ES-I3 (cell line): Measurements from ENCODE around the gene PHACTR1.
"Not testable (repeated sequence)": the region's sequence is repeated elsewhere in the genome, so short reads cannot be mapped to it uniquely, and the experiment has no call there.

ENCODE experiments used
- H3K36me3 ChIP-seq: 2 replicates; pipeline ENCODE4 v1.6.1; 2013; ENCODE audit warnings: mild to moderate bottlenecking, low read length, control low read depth, moderate library complexity; ENCODE audit not compliant: insufficient read depth
- H3K4me1 ChIP-seq: 2 replicates; pipeline ENCODE4 v1.6.1; 2013; ENCODE audit warnings: mild to moderate bottlenecking, control low read depth, low read length; ENCODE audit not compliant: insufficient read depth
- H3K9ac ChIP-seq: 2 replicates; pipeline ENCODE4 v1.6.1; 2013; ENCODE audit warnings: low read depth, mild to moderate bottlenecking, low read length, moderate library complexity
- H3K9me3 ChIP-seq: 2 replicates; pipeline ENCODE4 v1.6.1; 2013; ENCODE audit warnings: mild to moderate bottlenecking, low read length, moderate library complexity; ENCODE audit not compliant: control insufficient read depth, insufficient read depth

Gene PHACTR1

DNA sequence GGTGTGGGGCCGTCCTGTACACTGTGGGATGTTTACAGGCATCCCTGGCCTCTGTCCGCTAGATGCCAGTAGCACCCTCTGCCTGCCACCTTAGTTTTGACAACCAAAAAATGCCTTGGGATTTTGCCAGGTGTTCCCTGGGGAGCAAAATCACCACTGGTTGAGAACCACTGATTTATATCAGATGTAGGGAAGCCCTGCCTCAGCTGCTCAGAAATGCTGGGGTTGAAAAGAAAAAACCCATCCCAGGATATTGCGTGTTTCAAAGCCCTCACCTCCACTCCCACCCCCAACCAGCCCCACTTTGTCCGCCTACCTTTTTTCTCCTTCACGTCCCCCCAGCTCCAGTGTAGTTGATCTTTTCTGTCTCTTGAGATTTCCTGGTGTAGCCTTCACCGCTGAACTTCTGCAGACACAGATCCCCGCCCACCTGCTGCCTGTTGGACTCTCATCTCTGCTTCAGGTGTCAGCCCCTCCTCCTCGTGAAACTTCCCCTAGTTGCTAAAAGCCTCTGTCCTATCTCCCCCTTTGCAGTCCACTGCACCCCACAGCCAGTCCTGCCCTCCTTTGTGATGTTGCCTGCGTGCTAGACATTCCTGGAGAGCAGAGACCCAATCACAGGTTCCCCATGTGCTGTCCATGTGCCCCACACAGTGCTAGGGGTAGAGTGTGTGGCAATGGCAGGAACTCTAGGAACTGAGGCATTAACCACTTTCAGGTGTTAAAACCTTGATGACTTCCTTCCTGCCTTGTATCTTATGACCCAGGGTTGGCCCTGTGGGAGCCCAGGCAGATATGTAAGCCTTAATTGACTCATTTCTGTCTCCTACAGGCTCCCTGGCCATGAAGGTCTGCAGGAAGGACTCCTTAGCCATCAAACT is 512.9 kb downstream of the PHACTR1 start:
- H3K9ac ChIP-seq: no peak overlapping the region

DNA sequence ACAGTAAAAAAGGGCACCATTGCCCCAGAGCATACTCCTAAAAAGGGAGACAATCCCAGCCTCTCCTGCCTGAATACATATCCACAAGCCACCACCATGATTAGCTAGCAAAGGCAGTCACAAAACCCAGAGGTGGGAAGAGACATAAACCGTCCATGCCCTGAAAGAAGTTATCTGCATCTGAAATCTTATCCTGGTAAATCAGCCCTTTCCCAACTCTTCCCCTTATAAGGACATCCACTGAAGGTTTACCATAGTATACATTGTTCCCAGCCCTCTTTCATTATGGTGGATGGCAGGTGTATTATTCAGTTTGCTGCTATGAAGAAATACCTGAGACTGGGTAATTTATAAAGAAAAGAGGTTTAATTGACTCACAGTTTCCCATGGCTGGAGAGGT is 516.5 kb downstream of the PHACTR1 start:
- H3K9ac ChIP-seq: no peak overlapping the region
- peaks cover 8% of the 10 kb centered on the region; the same call in 1 of the 2 replicates for H3K4me1 ChIP-seq
- H3K9me3 ChIP-seq: no peaks in the 10 kb centered on the region
- H3K36me3 ChIP-seq: no peaks in the 10 kb centered on the region

More for the DNA sequence above, 512.9 kb downstream of the PHACTR1 start:
- peaks cover 8% of the 10 kb centered on the region; the same call in 1 of the 2 replicates for H3K4me1 ChIP-seq
- no peaks in the 10 kb centered on the region for H3K9me3 ChIP-seq
- H3K36me3 ChIP-seq: no peaks in the 10 kb centered on the region

DNA sequence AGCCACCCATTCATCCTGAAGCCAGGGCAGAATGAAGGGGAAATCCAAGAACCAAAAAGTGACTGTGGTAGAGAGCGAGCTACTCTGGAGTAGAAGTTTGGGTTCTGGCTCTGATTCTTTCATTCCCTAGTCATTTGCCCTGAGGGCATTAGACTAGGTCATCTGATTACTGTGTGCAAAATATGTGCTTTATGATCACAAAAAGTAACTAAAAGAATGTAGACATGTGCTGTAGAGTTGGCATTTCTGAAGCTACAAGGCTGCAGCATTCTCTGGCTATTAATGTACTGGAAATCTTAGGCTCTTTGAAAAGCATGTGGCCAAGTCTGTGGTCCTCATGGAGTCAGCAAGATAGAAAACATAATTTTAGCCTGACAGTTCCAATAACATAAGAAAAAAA is 517.6 kb downstream of the PHACTR1 start:
- Histone ChIP-seq H3K9me3 (no peaks in the 10 kb centered on the region), H3K36me3 (no peaks in the 10 kb centered on the region), H3K4me1 (peaks cover 8% of the 10 kb centered on the region; the same call in 1 of the 2 replicates), H3K9ac (no peak overlapping the region)

DNA sequence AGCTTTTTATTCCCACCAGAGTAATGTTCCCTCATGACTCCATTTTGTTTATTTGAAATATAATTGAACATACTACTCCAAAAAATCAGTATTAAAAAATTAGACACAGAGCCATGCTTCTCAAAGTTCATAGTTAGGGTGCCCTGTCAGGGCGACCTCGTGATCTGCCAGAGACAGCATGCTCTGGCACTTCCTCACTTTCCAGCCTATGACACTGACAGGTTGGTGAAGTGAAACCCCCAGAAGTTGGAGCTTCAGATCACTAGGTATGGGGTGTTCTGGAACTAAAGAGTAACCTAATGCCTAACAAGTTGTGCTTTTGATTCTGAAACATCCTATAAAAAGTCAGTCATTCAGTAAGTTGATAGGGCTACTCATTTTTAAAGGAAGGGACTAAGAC is 518.8 kb downstream of the PHACTR1 start:
- Histone ChIP-seq H3K9ac (no peak overlapping the region), H3K9me3 (no peaks in the 10 kb centered on the region), H3K4me1 (no peaks in the 10 kb centered on the region), H3K36me3 (no peaks in the 10 kb centered on the region)

- H3K36me3 ChIP-seq: no peaks in the 10 kb centered on the region
- H3K4me1 ChIP-seq: no peaks in the 10 kb centered on the region
- H3K9me3 ChIP-seq: no peaks in the 10 kb centered on the region
Measured at GRCh38 chr6:13237318-13237717, 520.8 kb downstream of the PHACTR1 start.

DNA sequence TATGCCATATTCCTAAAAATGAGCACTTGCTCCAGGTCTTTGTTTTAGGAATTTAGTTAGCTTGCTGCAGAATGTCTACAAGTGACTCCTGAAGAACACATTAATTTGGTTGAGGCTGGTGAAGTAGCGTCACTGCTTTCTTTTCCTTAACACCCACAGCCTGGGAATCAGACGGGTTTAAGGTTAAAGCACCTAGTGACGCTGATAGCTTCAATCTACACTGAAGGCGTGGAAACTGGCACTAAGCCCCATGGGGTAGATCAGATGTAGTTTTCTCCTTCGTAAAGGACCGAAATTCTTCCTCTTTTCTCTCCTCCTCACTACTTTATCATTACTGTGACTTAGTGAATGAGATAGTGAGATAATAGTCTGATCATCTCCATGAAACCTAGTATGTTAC is 521.5 kb downstream of the PHACTR1 start:
- no peak overlapping the region for H3K9ac ChIP-seq
- no peaks in the 10 kb centered on the region for H3K9me3 ChIP-seq
- no peaks in the 10 kb centered on the region for H3K4me1 ChIP-seq
- H3K36me3 ChIP-seq: no peaks in the 10 kb centered on the region

More at GRCh38 chr6:13237318-13237717, 520.8 kb downstream of the PHACTR1 start:
- H3K9ac ChIP-seq: no peak overlapping the region

- H3K9ac ChIP-seq: no peak overlapping the region
- H3K9me3 ChIP-seq: no peaks in the 10 kb centered on the region
- H3K36me3 ChIP-seq: no peaks in the 10 kb centered on the region
- no peaks in the 10 kb centered on the region for H3K4me1 ChIP-seq
Measured at GRCh38 chr6:13238640-13239216, 522.2 kb downstream of the PHACTR1 start.

DNA sequence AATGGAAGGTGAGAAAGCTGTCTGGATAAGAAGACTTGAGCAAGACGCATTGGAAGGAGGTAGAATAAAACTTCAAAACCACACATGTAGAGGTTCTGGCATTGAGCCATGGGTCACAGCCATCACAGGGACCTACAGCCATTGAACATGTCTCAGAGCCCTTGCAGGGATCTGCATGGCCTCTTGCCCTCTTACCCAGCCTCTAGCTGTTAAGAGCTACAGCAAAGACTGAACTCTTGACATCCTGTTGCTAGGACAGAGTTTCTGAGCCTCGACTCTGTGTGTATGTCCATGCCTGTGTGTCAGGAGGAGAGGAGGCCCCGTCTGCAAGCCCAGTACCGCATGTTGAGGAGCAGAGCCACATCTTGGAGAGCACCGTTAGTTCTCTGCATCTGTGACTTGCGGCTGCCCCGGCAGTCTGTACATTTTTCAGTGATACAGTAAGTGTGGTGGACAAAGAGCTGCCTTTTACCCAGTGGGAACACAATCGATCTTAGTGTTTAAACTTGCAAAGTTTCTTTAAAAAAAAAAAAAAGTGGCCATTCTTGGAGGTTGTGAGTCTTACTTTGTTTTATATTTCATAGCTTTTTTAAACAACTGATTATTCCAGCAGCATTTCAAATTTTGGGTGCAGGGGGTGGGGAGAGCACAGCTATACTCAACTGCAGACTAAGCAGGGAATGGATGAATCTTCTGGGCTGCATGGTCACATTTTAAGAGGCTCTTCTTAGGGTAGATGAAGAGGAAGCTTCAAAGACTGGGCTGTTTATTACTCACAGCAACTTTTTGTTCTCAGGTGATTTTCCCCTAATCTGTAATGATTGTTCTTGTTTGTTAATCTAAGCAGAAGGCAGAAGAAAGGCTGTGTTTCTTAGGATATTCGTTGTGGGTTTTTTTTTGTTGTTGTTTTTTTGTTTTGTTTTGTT is 523.2 kb downstream of the PHACTR1 start:
- Histone ChIP-seq H3K9me3 (no peaks in the 10 kb centered on the region), H3K9ac (no peak overlapping the region), H3K4me1 (no peaks in the 10 kb centered on the region), H3K36me3 (no peaks in the 10 kb centered on the region)

DNA sequence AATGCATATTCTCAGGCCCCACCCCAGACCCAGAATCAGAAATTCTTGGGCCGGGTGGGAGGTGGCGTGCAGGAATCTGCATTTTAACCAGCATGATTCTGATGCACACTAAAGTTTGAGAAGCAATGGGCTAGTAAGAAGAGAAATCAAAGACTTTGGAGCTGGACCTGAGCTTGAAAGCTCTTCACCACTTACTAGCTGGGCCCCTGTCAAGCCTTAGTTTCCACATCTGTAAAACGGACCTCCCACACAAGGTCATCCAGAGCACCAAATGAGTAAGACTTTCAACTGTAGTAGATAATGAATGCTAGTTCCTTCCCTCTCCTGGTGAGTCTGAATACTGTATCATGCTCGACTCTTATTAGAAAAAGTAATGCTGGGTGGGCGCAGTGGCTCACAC is 524.8 kb downstream of the PHACTR1 start:
- no peak overlapping the region for H3K9ac ChIP-seq
- no peaks in the 10 kb centered on the region for H3K9me3 ChIP-seq
- no peaks in the 10 kb centered on the region for H3K4me1 ChIP-seq
- H3K36me3 ChIP-seq: no peaks in the 10 kb centered on the region

GRCh38 chr6:13242178-13242577 is 525.6 kb downstream of the PHACTR1 start:
- no peak overlapping the region for H3K9ac ChIP-seq
- H3K4me1 ChIP-seq: no peaks in the 10 kb centered on the region
- no peaks in the 10 kb centered on the region for H3K9me3 ChIP-seq
- no peaks in the 10 kb centered on the region for H3K36me3 ChIP-seq

GRCh38 chr6:13242590-13242989 is 526.0 kb downstream of the PHACTR1 start:
- no peaks in the 10 kb centered on the region for H3K4me1 ChIP-seq
- no peaks in the 10 kb centered on the region for H3K9me3 ChIP-seq
- H3K9ac ChIP-seq: no peak overlapping the region
- H3K36me3 ChIP-seq: no peaks in the 10 kb centered on the region

DNA sequence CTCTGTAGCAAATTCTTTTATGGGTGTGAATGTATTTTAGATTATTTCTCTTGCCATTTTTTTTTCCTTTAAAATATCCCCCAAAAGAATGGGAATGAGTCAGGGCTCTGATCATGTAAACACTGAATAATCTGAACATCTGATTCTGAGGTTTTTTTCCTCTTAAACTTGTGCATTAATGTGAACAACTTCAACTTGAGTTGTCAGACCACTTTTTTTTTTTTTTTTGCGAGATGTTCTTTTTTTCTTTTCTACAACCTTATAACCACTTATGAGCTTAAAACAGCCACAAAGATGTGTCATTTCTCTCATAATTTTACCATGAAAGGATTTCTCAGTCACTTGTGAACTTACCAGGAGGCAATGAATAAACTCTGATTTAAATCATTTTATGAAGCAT is 526.5 kb downstream of the PHACTR1 start:
- H3K9me3 ChIP-seq: no peaks in the 10 kb centered on the region
- no peaks in the 10 kb centered on the region for H3K36me3 ChIP-seq
- peaks cover 3% of the 10 kb centered on the region; the same call in 1 of the 2 replicates for H3K4me1 ChIP-seq
- H3K9ac ChIP-seq: no peak overlapping the region

- not testable (repeated sequence) for H3K9ac ChIP-seq, H3K36me3 ChIP-seq, H3K9me3 ChIP-seq
- H3K4me1 ChIP-seq: peaks cover 11% of the 10 kb centered on the region
Measured at GRCh38 chr6:13243745-13244144, 527.2 kb downstream of the PHACTR1 start.

GRCh38 chr6:13247627-13248026 is 531.1 kb downstream of the PHACTR1 start:
- Histone ChIP-seq H3K9ac (no peak overlapping the region), H3K9me3 (no peaks in the 10 kb centered on the region), H3K36me3 (no peaks in the 10 kb centered on the region), H3K4me1 (peaks cover 11% of the 10 kb centered on the region)
